HAP-1 (cell line): ENCODE results near the gene SPATA31D4.
"Not testable (repeated sequence)": the region's sequence is repeated elsewhere in the genome, so short reads cannot be mapped to it uniquely, and the experiment has no call there.

Source experiments
- DNase-seq, 2 experiments: peaks; one replicate each; pipeline ENCODE4 v3.0.0-alpha.2; 2016 to 2020; ENCODE audit warnings: low spot score in 2 of 2
- H3K27me3 ChIP-seq: fragments of 250-450 bp; sonication (Bioruptor Pico); 2 replicates; pipeline ENCODE4 v1.5.1; 2020; ENCODE audit warnings: low read depth, mild to moderate bottlenecking, moderate library complexity
- H3K36me3 ChIP-seq: fragments of 250-450 bp; sonication (Bioruptor Pico); replicated peaks from 2 replicates; pipeline ENCODE4 v1.5.1; 2020; ENCODE audit warnings: mild to moderate bottlenecking
- H3K4me1 ChIP-seq: fragments of 250-450 bp; sonication (Bioruptor Pico); 2 replicates; pipeline ENCODE4 v1.5.1; 2020; ENCODE audit warnings: mild to moderate bottlenecking
- H3K4me3 ChIP-seq: fragments of 250-450 bp; sonication (Bioruptor Pico); 2 replicates; pipeline ENCODE4 v1.5.1; 2020; ENCODE audit warnings: mild to moderate bottlenecking, moderate library complexity
- H3K9me3 ChIP-seq: fragments of 250-450 bp; sonication (Bioruptor Pico); 2 replicates; pipeline ENCODE4 v1.5.1; 2020; ENCODE audit warnings: mild to moderate bottlenecking, moderate library complexity
- in situ Hi-C: fragments of 300-500 bp; cut with MboI; formaldehyde crosslinking; loops from 3 replicates; pipeline ENCODE4 v1.14.3; 2020; ENCODE audit warnings: low sequenced_read_pairs, inconsistent platforms, mixed read lengths

Gene SPATA31D4

GRCh38 chr9:81928305-81928704, at the start of gene SPATA31D4:
Gene SPATA31D4, plus strand, starts transcription at chr9:81928428. Its CDS starts 86 bp downstream, at chr9:81928514.
- in situ Hi-C loops, H3K27me3 ChIP-seq, H3K36me3 ChIP-seq, H3K4me1 ChIP-seq, DNase-seq, H3K4me3 ChIP-seq, H3K9me3 ChIP-seq: not testable (repeated sequence)

GRCh38 chr9:81878530-81878929, 49.7 kb upstream of the SPATA31D4 start:
- DNase-seq = no peak
- no peaks in the 10 kb centered on the region for H3K4me1 ChIP-seq
- H3K4me3 ChIP-seq = no peak overlapping the region
- H3K27me3 ChIP-seq = no peaks in the 10 kb centered on the region
- no peaks in the 10 kb centered on the region for H3K36me3 ChIP-seq
- in situ Hi-C loops = no loop called here
- no peaks in the 10 kb centered on the region for H3K9me3 ChIP-seq

- Histone ChIP-seq H3K4me1 (no peaks in the 10 kb centered on the region), H3K9me3 (no peaks in the 10 kb centered on the region), H3K36me3 (no peaks in the 10 kb centered on the region), H3K4me3 (no peak overlapping the region), H3K27me3 (no peaks in the 10 kb centered on the region)
- no peak for DNase-seq
- in situ Hi-C loops = no loop called here
Measured at GRCh38 chr9:81879501-81879916, 48.7 kb upstream of the SPATA31D4 start.

GRCh38 chr9:81885602-81886001, 42.6 kb upstream of the SPATA31D4 start:
- H3K9me3 ChIP-seq = no peaks in the 10 kb centered on the region
- H3K4me3 ChIP-seq = no peak overlapping the region
- H3K36me3 ChIP-seq = no peaks in the 10 kb centered on the region
- in situ Hi-C loops = no loop called here
- no peak for DNase-seq
- no peaks in the 10 kb centered on the region for H3K27me3 ChIP-seq
- no peaks in the 10 kb centered on the region for H3K4me1 ChIP-seq

GRCh38 chr9:81886665-81887064, 41.6 kb upstream of the SPATA31D4 start:
- in situ Hi-C loops = no loop called here
- Histone ChIP-seq H3K27me3 (no peaks in the 10 kb centered on the region), H3K4me3 (no peak overlapping the region), H3K4me1 (no peaks in the 10 kb centered on the region), H3K9me3 (no peaks in the 10 kb centered on the region), H3K36me3 (no peaks in the 10 kb centered on the region)
- no peak for DNase-seq

GRCh38 chr9:81890104-81890503, 38.1 kb upstream of the SPATA31D4 start:
- Histone ChIP-seq H3K4me1 (no peaks in the 10 kb centered on the region), H3K36me3 (no peaks in the 10 kb centered on the region), H3K4me3 (no peak overlapping the region), H3K27me3 (no peaks in the 10 kb centered on the region), H3K9me3 (no peaks in the 10 kb centered on the region)
- in situ Hi-C loops = no loop called here
- DNase-seq = no peak

GRCh38 chr9:81892440-81892839, 35.8 kb upstream of the SPATA31D4 start:
- no peaks in the 10 kb centered on the region for H3K9me3 ChIP-seq
- in situ Hi-C loops = no loop called here
- H3K4me1 ChIP-seq = no peaks in the 10 kb centered on the region
- H3K4me3 ChIP-seq = no peak overlapping the region
- DNase-seq = no peak
- H3K27me3 ChIP-seq = no peaks in the 10 kb centered on the region
- H3K36me3 ChIP-seq = no peaks in the 10 kb centered on the region

- in situ Hi-C loops = no loop called here
- DNase-seq = no peak
- no peaks in the 10 kb centered on the region for H3K9me3 ChIP-seq
- no peaks in the 10 kb centered on the region for H3K4me1 ChIP-seq
- no peaks in the 10 kb centered on the region for H3K27me3 ChIP-seq
- no peaks in the 10 kb centered on the region for H3K36me3 ChIP-seq
- no peak overlapping the region for H3K4me3 ChIP-seq
Measured at GRCh38 chr9:81893929-81894328, 34.3 kb upstream of the SPATA31D4 start.

GRCh38 chr9:81894891-81895290, 33.3 kb upstream of the SPATA31D4 start:
- in situ Hi-C loops = no loop called here
- no peak for DNase-seq
- H3K9me3 ChIP-seq = no peaks in the 10 kb centered on the region
- no peaks in the 10 kb centered on the region for H3K36me3 ChIP-seq
- no peaks in the 10 kb centered on the region for H3K4me1 ChIP-seq
- H3K27me3 ChIP-seq = no peaks in the 10 kb centered on the region
- H3K4me3 ChIP-seq = no peak overlapping the region

GRCh38 chr9:81896070-81896469, 32.2 kb upstream of the SPATA31D4 start:
- Histone ChIP-seq H3K27me3 (no peaks in the 10 kb centered on the region), H3K9me3 (no peaks in the 10 kb centered on the region), H3K36me3 (no peaks in the 10 kb centered on the region), H3K4me3 (no peak overlapping the region), H3K4me1 (no peaks in the 10 kb centered on the region)
- DNase-seq = no peak
- in situ Hi-C loops = no loop called here

- no peaks in the 10 kb centered on the region for H3K36me3 ChIP-seq
- no peaks in the 10 kb centered on the region for H3K27me3 ChIP-seq
- DNase-seq = no peak
- H3K4me3 ChIP-seq = no peak overlapping the region
- no peaks in the 10 kb centered on the region for H3K9me3 ChIP-seq
- in situ Hi-C loops = no loop called here
- no peaks in the 10 kb centered on the region for H3K4me1 ChIP-seq
Measured at GRCh38 chr9:81898851-81899250, 29.4 kb upstream of the SPATA31D4 start.

- in situ Hi-C loops = no loop called here
- H3K9me3 ChIP-seq = no peaks in the 10 kb centered on the region
- H3K4me1 ChIP-seq = no peaks in the 10 kb centered on the region
- DNase-seq = no peak
- no peaks in the 10 kb centered on the region for H3K36me3 ChIP-seq
- H3K27me3 ChIP-seq = no peaks in the 10 kb centered on the region
- no peak overlapping the region for H3K4me3 ChIP-seq
Measured at GRCh38 chr9:81902196-81902595, 26.0 kb upstream of the SPATA31D4 start.

- in situ Hi-C loops = no loop called here
- no peaks in the 10 kb centered on the region for H3K9me3 ChIP-seq
- H3K4me1 ChIP-seq = no peaks in the 10 kb centered on the region
- no peaks in the 10 kb centered on the region for H3K36me3 ChIP-seq
- no peaks in the 10 kb centered on the region for H3K27me3 ChIP-seq
- no peak for DNase-seq
- H3K4me3 ChIP-seq = no peak overlapping the region
Measured at GRCh38 chr9:81902626-81903025, 25.6 kb upstream of the SPATA31D4 start.

GRCh38 chr9:81906671-81907070, 21.6 kb upstream of the SPATA31D4 start:
- no peaks in the 10 kb centered on the region for H3K9me3 ChIP-seq
- H3K4me3 ChIP-seq = no peak overlapping the region
- H3K4me1 ChIP-seq = no peaks in the 10 kb centered on the region
- no peaks in the 10 kb centered on the region for H3K36me3 ChIP-seq
- in situ Hi-C loops = no loop called here
- H3K27me3 ChIP-seq = no peaks in the 10 kb centered on the region
- no peak for DNase-seq

GRCh38 chr9:81912135-81912534, 16.1 kb upstream of the SPATA31D4 start:
- Histone ChIP-seq H3K4me1 (no peaks in the 10 kb centered on the region), H3K4me3 (no peak overlapping the region), H3K9me3 (no peaks in the 10 kb centered on the region), H3K36me3 (no peaks in the 10 kb centered on the region), H3K27me3 (no peaks in the 10 kb centered on the region)
- in situ Hi-C loops = no loop called here
- DNase-seq = no peak
